ENCODE measurements around the gene GET4. TPM values are rescaled to one million over a fixed set of nuclear protein-coding genes. Genes with fewer than 3 reads are reported as not detected.

The GET4 gene
- total and polyA plus RNA-seq, 2 of the 8 experiments (the other 6 are each of a cell fraction or from before 2014, with no cell fraction given) = 56.7 to 74.1 TPM

DNA sequence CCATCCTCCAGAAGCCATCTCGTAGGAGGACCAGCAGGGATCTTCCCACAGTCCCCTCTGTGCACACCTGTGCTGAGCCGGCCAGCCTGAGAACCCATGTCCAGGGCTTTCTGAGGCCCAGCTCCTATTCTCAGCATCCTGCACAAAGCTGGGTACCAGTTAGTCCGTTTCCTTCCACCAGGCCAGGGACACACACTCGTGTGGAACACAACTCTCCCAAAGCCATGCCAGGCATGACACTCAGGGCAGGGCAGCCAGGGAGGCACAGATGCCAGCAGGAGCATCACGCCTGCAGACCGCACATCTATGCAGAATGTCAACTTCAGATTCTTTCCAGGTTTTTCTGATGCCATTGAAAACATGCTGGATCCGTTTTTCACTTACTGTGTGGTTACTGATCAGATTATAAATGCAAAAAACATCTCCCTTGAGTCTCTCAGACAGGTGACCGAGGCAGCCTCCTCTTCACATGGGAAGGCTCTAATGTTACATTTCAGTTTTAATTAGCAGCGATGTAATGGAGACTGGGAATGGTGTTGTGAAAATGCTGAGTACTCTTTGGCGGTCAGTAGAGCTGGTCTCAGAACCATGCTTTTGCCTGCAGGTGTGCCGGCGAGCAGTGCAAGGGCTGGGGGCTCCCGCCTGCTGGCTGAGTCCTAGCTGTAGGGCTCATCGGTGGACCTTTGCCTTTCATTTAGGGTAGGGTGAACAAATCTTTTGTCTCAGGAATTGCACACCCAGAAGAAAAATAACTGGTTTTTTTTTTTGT lies 47.4 kb upstream of the GET4 start:
- H3K27me3 ChIP-seq (replicated peaks in 1 of 4; ENCODE audit: control insufficient read depth in 3 of 4, extremely low read depth in 1 of 4, insufficient read depth in 3 of 4, low read length in 3 of 4) = no peaks in the 10 kb centered on the region
- no peak overlapping the region for H2BK120ac ChIP-seq (replicated peaks; ENCODE audit: low read depth, low read length)
- H4K5ac ChIP-seq (ENCODE audit: insufficient read length, low read depth, low read length) = no peak overlapping the region
- H3K4me1 ChIP-seq (replicated peaks in 1 of 4; ENCODE audit: control insufficient read depth in 3 of 4, insufficient read depth in 4 of 4, low read length in 3 of 4) = peaks cover 6 to 24% (median 8%) of the 10 kb centered on the region in 4 experiments
- no peak overlapping the region for H3K9ac ChIP-seq (replicated peaks in 1 of 4; ENCODE audit: extremely low read depth in 1 of 4, low read depth in 3 of 4, low read length in 3 of 4)
- no peak overlapping the region for H2BK20ac ChIP-seq (ENCODE audit: low read length)
- H3K79me1 ChIP-seq (ENCODE audit: low read depth, low read length) = peaks cover 14% of the 10 kb centered on the region
- ChIA-PET POLR2A (ENCODE audit: partially characterized antibody) (interaction anchor here (1.6 kb wide), 1 partner anchor 11 kb away, joined by 7 read pairs; no protein-coding TSS in a partner anchor), CTCF (ENCODE audit: partially characterized antibody) (interaction anchor here (1.0 to 2.2 kb wide), 7 partner anchors 10 to 632 kb away, joined by 3 to 6 read pairs (median 5); no protein-coding TSS in a partner anchor)
- H3K23me2 ChIP-seq (ENCODE audit: low read depth, low read length) = no peaks in the 10 kb centered on the region
- no peak overlapping the region for H3K14ac ChIP-seq (ENCODE audit: insufficient read length)
- H3K4ac ChIP-seq (replicated peaks; ENCODE audit: insufficient read length, low read depth, low read length) = no peak overlapping the region
- H3K23ac ChIP-seq (ENCODE audit: insufficient read length) = no peak overlapping the region
- no peak overlapping the region for H2BK12ac ChIP-seq (ENCODE audit: low read depth, low read length)
- no peak overlapping the region for H4K8ac ChIP-seq (ENCODE audit: extremely low read depth, insufficient read depth, low read length)
- no peak for FAIRE-seq
- peaks cover 40 to 94% of the 10 kb centered on the region in 2 experiments for H3K79me2 ChIP-seq (ENCODE audit: control insufficient read depth in 1 of 2, insufficient read depth in 2 of 2, low read length in 2 of 2)
- no peak for DNase-seq (ENCODE audit: low read depth in 1 of 2, low spot score in 2 of 2)
- H4K91ac ChIP-seq (replicated peaks; ENCODE audit: insufficient read length, low read length) = no peak overlapping the region
- no peaks in the 10 kb centered on the region for H3K36me3 ChIP-seq (ENCODE audit: control insufficient read depth in 2 of 4, insufficient read depth in 4 of 4, low read length in 3 of 4)
- peak overlapping the region; percentile 32; the same call in 1 of the 2 replicates for H3K18ac ChIP-seq (ENCODE audit: extremely low read depth, low read length)
- no peaks in the 10 kb centered on the region for H3K9me3 ChIP-seq (ENCODE audit: insufficient read depth in 2 of 2, low read depth in 1 of 2, low read length in 1 of 2)
- H3K4me3 ChIP-seq (ENCODE audit: extremely low read depth in 1 of 4, insufficient read depth in 2 of 4, low read depth in 3 of 4, low read length in 4 of 4) = no peak overlapping the region
- no peak overlapping the region for H2AK5ac ChIP-seq (ENCODE audit: low read depth, low read length)
- 0 out of 2 replicates have a peak overlapping the region, but pooled peaks have one; percentile 24 for H2BK5ac ChIP-seq (ENCODE audit: low read depth, low read length)
- no peak overlapping the region for H3K56ac ChIP-seq (replicated peaks; ENCODE audit: insufficient read length, low read depth, low read length)
- no peak overlapping the region for H3K4me2 ChIP-seq (ENCODE audit: insufficient read depth in 1 of 2, low read depth in 2 of 2, low read length in 2 of 2)
- H2AFZ ChIP-seq (ENCODE audit: low read length) = no peak overlapping the region
- no peak overlapping the region for H2BK15ac ChIP-seq (ENCODE audit: low read length)
- no peak for TF ChIP-seq CBX5 (IDR thresholded peaks at IDR 0.05; ENCODE audit: low read depth, low read length)
- TF ChIP-seq SIRT6 (IDR thresholded peaks at IDR 0.05; ENCODE audit: low read length) = no peak
- no peak for TF ChIP-seq TAF7 (optimal IDR thresholded peaks at IDR 0.05; ENCODE audit: borderline replicate concordance, low read depth, low read length)
- no peak for TF ChIP-seq RFX5 (IDR thresholded peaks at IDR 0.05; ENCODE audit: borderline replicate concordance, low read depth, low read length)
- TF ChIP-seq, protein P1, sequence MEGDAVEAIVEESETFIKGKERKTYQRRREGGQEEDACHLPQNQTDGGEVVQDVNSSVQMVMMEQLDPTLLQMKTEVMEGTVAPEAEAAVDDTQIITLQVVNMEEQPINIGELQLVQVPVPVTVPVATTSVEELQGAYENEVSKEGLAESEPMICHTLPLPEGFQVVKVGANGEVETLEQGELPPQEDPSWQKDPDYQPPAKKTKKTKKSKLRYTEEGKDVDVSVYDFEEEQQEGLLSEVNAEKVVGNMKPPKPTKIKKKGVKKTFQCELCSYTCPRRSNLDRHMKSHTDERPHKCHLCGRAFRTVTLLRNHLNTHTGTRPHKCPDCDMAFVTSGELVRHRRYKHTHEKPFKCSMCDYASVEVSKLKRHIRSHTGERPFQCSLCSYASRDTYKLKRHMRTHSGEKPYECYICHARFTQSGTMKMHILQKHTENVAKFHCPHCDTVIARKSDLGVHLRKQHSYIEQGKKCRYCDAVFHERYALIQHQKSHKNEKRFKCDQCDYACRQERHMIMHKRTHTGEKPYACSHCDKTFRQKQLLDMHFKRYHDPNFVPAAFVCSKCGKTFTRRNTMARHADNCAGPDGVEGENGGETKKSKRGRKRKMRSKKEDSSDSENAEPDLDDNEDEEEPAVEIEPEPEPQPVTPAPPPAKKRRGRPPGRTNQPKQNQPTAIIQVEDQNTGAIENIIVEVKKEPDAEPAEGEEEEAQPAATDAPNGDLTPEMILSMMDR (IDR thresholded peaks at IDR 0.05; ENCODE audit: control extremely low read depth in 1 of 3, insufficient read depth in 1 of 3, low read depth in 1 of 3, low read length in 3 of 3) = peak in 1 of 3 experiments; percentile 11; a peak in 1 of 4 replicates
- TF ChIP-seq, protein P2, sequence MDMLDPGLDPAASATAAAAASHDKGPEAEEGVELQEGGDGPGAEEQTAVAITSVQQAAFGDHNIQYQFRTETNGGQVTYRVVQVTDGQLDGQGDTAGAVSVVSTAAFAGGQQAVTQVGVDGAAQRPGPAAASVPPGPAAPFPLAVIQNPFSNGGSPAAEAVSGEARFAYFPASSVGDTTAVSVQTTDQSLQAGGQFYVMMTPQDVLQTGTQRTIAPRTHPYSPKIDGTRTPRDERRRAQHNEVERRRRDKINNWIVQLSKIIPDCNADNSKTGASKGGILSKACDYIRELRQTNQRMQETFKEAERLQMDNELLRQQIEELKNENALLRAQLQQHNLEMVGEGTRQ (IDR thresholded peaks at IDR 0.05; ENCODE audit: low read length) = no peak
- WGBS, 2 experiments (ENCODE audit: extremely low coverage in 1 of 2, insufficient coverage in 1 of 2, insufficient read length in 1 of 2, insufficient replicate concordance in 2 of 2, low coverage in 1 of 2, low lambda C conversion rate in 2 of 2, missing lambda C conversion rate in 1 of 2) = 83% methylated on average over 14 of the region's 14 CpGs; no CpG with 5 or more reads in 1 of the 2 experiments
- H4K20me1 ChIP-seq (replicated peaks in 1 of 2; ENCODE audit: control insufficient read depth in 1 of 2, insufficient read depth in 2 of 2, low read length in 2 of 2) = peaks cover 30 to 44% of the 10 kb centered on the region in 2 experiments
- no peak overlapping the region for H3K27ac ChIP-seq (ENCODE audit: low read depth, low read length)

Data from H1 (cell line).